HepG2 (cell line): Measurements from ENCODE around the gene KIF1C. TPM values are rescaled to one million over a fixed set of nuclear protein-coding genes. Genes with fewer than 3 reads are reported as not detected.
A peak's percentile ranks its signal among the peaks of the same experiment; 100 is the strongest.

Source experiments
- BORCS8-MEF2B ChIP-seq: sonication (generic); formaldehyde crosslinking; IDR thresholded peaks from 2 replicates; pipeline ENCODE4 v1.8.0; 2022; ENCODE audit warnings: mild to moderate bottlenecking, missing genetic modification reagents
- CHD4 ChIP-seq: fragments of 200-600 bp; sonication (generic); IDR thresholded peaks from 2 replicates; pipeline ENCODE4 v1.7.0; 2017; ENCODE audit warnings: mild to moderate bottlenecking, low read length, borderline replicate concordance
- KLF9 ChIP-seq: IDR thresholded peaks from 2 replicates; pipeline ENCODE4 v1.6.1; 2016; ENCODE audit warnings: low read depth
- NFE2L1 ChIP-seq: sonication (generic); formaldehyde crosslinking; IDR thresholded peaks from 2 replicates; pipeline ENCODE4 v1.4.0; 2020; ENCODE audit warnings: missing genetic modification reagents, mild to moderate bottlenecking, borderline replicate concordance
- RORA ChIP-seq: sonication (generic); formaldehyde crosslinking; IDR thresholded peaks from 2 replicates; pipeline ENCODE4 v1.5.0; 2020; ENCODE audit warnings: mild to moderate bottlenecking, missing genetic modification reagents, moderate library complexity
- SALL2 ChIP-seq: sonication (generic); formaldehyde crosslinking; IDR thresholded peaks from 2 replicates; pipeline ENCODE4 v1.8.1; 2023; ENCODE audit warnings: mild to moderate bottlenecking, missing genetic modification reagents, inconsistent platforms
- SP2 ChIP-seq: sonication (generic); formaldehyde crosslinking; IDR thresholded peaks from 2 replicates; pipeline ENCODE4 v1.5.1; 2020; ENCODE audit warnings: mild to moderate bottlenecking, missing genetic modification reagents
- TCF12 ChIP-seq, 2 experiments: fragments of 450-650 bp in 1 of 2; sonication (generic) in 1 of 2; formaldehyde crosslinking in 1 of 2; IDR thresholded peaks; 2 replicates each; pipeline versions ENCODE4 v1.6.1 to v1.8.0; 2017 to 2022; ENCODE audit warnings: antibody characterized with exemption in 1 of 2, mild to moderate bottlenecking in 1 of 2, missing genetic modification reagents in 1 of 2, moderate library complexity in 1 of 2
- XBP1 ChIP-seq: sonication (generic); formaldehyde crosslinking; IDR thresholded peaks from 2 replicates; pipeline ENCODE4 v1.5.0; 2020; ENCODE audit warnings: missing genetic modification reagents
- ZBTB8A ChIP-seq: sonication (generic); formaldehyde crosslinking; IDR thresholded peaks from 2 replicates; pipeline ENCODE4 v1.4.0; 2020; ENCODE audit warnings: mild to moderate bottlenecking, low read depth, missing genetic modification reagents, borderline replicate concordance
- ZNF432 ChIP-seq: sonication (generic); formaldehyde crosslinking; IDR thresholded peaks from 2 replicates; pipeline ENCODE4 v1.5.0; 2020; ENCODE audit warnings: missing genetic modification reagents, mild to moderate bottlenecking, borderline replicate concordance
- ZNF629 ChIP-seq: sonication (generic); formaldehyde crosslinking; conservative IDR thresholded peaks from 2 replicates; pipeline ENCODE4 v1.5.0; 2020; ENCODE audit warnings: missing genetic modification reagents
- ZNF703 ChIP-seq: sonication (generic); formaldehyde crosslinking; IDR thresholded peaks from 2 replicates; pipeline ENCODE4 v1.5.1; 2020; ENCODE audit warnings: missing genetic modification reagents, mild to moderate bottlenecking, moderate library complexity, borderline replicate concordance
- ZNF747 ChIP-seq: sonication (generic); formaldehyde crosslinking; IDR thresholded peaks from 2 replicates; pipeline ENCODE4 v1.8.1; 2023; ENCODE audit warnings: missing genetic modification reagents, mild to moderate bottlenecking, borderline replicate concordance
- polyA plus RNA-seq, 8 experiments: library from polyadenylated mRNA; depleted of rRNA in 3 of 8; stranded (reverse) in 7 of 8; unstranded in 1 of 8; fragments of >200 nt; fragmentation: Illumina TruSeq in 4 of 8; extraction: Trizol in 4 of 8; gene quantifications; 2 replicates each; pipeline versions ENCODE4 v1.2.1 to v1.2.3, GENCODE V29; 2011 to 2016; ENCODE audit warnings: low read depth in 4 of 8, missing spikeins in 1 of 8, mixed read lengths in 1 of 8; ENCODE audit not compliant: insufficient read depth in 1 of 8
- total RNA-seq, 5 experiments: library from RNA; depleted of rRNA; stranded (reverse); fragments of >200 nt; fragmentation: Illumina TruSeq; extraction: Trizol; gene quantifications; 2 replicates each; pipeline ENCODE4 v1.2.3, GENCODE V29; 2016; ENCODE audit warnings: low read depth in 1 of 5
- TF ChIP-seq, protein P1 (sequence below): sonication (generic); formaldehyde crosslinking; IDR thresholded peaks from 2 replicates; pipeline ENCODE4 v1.4.0; 2020; ENCODE audit warnings: missing genetic modification reagents
- TF ChIP-seq, protein P2 (sequence below): sonication (generic); formaldehyde crosslinking; IDR thresholded peaks from 2 replicates; pipeline ENCODE4 v1.4.0; 2020; ENCODE audit warnings: missing genetic modification reagents
- TF ChIP-seq, protein P3 (sequence below): sonication (generic); formaldehyde crosslinking; IDR thresholded peaks from 2 replicates; pipeline ENCODE4 v1.4.0; 2020; ENCODE audit warnings: mild to moderate bottlenecking, missing genetic modification reagents
- TF ChIP-seq, protein P4 (sequence below): sonication (generic); formaldehyde crosslinking; IDR thresholded peaks from 2 replicates; pipeline ENCODE4 v1.4.0; 2020; ENCODE audit warnings: low read depth, mild to moderate bottlenecking, missing genetic modification reagents
- TF ChIP-seq, protein P5 (sequence below): IDR thresholded peaks from 2 replicates; pipeline ENCODE4 v1.6.1; 2016; ENCODE audit warnings: mild to moderate bottlenecking, missing biosample characterization, missing genetic modification reagents

The KIF1C gene
- total and polyA plus RNA-seq, 2 of the 13 experiments (the other 11 are each of a cell fraction or from before 2014, with no cell fraction given) = 70.0 to 104 TPM

DNA sequence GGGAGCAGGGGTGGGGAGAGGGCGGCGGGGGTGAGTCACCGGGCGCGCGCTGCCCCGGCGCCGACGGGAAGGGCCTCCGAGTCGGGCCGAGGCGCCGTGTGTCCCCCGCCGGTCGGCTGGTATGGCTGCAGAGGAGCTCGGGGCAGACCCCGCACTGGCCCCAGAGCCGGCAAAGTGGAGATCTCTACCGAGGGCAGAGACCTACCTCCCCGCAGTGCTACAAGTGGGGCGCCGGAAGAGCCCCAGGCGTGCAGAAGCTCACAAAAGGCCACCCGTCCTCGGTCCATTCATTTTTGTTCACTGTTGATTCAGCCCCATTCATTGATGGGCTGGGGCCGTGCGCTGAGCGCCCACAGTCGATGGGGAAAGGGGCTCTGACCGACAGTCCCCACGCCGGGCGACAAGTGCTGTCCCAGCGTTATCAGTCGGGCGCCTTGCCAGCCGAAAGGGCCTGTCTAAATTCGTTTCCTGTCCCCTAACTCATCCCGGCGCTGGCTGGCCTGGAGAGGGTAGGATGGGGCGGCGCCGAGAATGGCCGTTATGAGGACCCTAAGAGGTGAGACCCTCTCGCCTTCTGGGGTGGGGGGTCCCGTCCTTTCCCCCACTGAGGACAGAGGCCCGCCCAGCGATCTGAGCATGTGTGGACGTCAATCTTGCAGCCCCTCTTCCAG is 47.5 kb upstream of the KIF1C start (continued):
- TF ChIP-seq, protein P1, sequence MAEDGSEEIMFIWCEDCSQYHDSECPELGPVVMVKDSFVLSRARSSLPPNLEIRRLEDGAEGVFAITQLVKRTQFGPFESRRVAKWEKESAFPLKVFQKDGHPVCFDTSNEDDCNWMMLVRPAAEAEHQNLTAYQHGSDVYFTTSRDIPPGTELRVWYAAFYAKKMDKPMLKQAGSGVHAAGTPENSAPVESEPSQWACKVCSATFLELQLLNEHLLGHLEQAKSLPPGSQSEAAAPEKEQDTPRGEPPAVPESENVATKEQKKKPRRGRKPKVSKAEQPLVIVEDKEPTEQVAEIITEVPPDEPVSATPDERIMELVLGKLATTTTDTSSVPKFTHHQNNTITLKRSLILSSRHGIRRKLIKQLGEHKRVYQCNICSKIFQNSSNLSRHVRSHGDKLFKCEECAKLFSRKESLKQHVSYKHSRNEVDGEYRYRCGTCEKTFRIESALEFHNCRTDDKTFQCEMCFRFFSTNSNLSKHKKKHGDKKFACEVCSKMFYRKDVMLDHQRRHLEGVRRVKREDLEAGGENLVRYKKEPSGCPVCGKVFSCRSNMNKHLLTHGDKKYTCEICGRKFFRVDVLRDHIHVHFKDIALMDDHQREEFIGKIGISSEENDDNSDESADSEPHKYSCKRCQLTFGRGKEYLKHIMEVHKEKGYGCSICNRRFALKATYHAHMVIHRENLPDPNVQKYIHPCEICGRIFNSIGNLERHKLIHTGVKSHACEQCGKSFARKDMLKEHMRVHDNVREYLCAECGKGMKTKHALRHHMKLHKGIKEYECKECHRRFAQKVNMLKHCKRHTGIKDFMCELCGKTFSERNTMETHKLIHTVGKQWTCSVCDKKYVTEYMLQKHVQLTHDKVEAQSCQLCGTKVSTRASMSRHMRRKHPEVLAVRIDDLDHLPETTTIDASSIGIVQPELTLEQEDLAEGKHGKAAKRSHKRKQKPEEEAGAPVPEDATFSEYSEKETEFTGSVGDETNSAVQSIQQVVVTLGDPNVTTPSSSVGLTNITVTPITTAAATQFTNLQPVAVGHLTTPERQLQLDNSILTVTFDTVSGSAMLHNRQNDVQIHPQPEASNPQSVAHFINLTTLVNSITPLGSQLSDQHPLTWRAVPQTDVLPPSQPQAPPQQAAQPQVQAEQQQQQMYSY (CRISPR knock-in tag) = no peak; the same call in 1 of the 2 replicates
- TF ChIP-seq XBP1 (CRISPR knock-in tag) (no peak), ZNF703 (CRISPR knock-in tag) (no peak; the same call in 1 of the 2 replicates), BORCS8-MEF2B (CRISPR knock-in tag) (no peak), ZNF747 (CRISPR knock-in tag) (peak; percentile 7; the same call in 1 of the 2 replicates), KLF9 (CRISPR knock-in tag) (no peak), SP2 (CRISPR knock-in tag) (no peak), RORA (CRISPR knock-in tag) (no peak), SALL2 (CRISPR knock-in tag) (no peak; the same call in 1 of the 2 replicates), CHD4 (no peak), ZBTB8A (CRISPR knock-in tag) (no peak), ZNF432 (CRISPR knock-in tag) (no peak), ZNF629 (CRISPR knock-in tag) (no peak), NFE2L1 (no peak), TCF12 (IDR thresholded peaks at IDR 0.05) (no peak), TCF12 (CRISPR knock-in tag; IDR thresholded peaks at IDR 0.05) (0 out of 2 replicates have a peak, but pooled peaks have one; percentile 48)
- TF ChIP-seq, protein P2, sequence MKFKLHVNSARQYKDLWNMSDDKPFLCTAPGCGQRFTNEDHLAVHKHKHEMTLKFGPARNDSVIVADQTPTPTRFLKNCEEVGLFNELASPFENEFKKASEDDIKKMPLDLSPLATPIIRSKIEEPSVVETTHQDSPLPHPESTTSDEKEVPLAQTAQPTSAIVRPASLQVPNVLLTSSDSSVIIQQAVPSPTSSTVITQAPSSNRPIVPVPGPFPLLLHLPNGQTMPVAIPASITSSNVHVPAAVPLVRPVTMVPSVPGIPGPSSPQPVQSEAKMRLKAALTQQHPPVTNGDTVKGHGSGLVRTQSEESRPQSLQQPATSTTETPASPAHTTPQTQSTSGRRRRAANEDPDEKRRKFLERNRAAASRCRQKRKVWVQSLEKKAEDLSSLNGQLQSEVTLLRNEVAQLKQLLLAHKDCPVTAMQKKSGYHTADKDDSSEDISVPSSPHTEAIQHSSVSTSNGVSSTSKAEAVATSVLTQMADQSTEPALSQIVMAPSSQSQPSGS (CRISPR knock-in tag) = no peak
- TF ChIP-seq, protein P3, sequence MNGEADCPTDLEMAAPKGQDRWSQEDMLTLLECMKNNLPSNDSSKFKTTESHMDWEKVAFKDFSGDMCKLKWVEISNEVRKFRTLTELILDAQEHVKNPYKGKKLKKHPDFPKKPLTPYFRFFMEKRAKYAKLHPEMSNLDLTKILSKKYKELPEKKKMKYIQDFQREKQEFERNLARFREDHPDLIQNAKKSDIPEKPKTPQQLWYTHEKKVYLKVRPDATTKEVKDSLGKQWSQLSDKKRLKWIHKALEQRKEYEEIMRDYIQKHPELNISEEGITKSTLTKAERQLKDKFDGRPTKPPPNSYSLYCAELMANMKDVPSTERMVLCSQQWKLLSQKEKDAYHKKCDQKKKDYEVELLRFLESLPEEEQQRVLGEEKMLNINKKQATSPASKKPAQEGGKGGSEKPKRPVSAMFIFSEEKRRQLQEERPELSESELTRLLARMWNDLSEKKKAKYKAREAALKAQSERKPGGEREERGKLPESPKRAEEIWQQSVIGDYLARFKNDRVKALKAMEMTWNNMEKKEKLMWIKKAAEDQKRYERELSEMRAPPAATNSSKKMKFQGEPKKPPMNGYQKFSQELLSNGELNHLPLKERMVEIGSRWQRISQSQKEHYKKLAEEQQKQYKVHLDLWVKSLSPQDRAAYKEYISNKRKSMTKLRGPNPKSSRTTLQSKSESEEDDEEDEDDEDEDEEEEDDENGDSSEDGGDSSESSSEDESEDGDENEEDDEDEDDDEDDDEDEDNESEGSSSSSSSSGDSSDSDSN = peak; percentile 70
- TF ChIP-seq, protein P4, sequence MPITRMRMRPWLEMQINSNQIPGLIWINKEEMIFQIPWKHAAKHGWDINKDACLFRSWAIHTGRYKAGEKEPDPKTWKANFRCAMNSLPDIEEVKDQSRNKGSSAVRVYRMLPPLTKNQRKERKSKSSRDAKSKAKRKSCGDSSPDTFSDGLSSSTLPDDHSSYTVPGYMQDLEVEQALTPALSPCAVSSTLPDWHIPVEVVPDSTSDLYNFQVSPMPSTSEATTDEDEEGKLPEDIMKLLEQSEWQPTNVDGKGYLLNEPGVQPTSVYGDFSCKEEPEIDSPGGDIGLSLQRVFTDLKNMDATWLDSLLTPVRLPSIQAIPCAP (CRISPR knock-in tag) = 0 out of 2 replicates have a peak, but pooled peaks have one; percentile 22
- TF ChIP-seq, protein P5, sequence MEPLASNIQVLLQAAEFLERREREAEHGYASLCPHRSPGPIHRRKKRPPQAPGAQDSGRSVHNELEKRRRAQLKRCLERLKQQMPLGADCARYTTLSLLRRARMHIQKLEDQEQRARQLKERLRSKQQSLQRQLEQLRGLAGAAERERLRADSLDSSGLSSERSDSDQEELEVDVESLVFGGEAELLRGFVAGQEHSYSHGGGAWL (CRISPR knock-in tag) = no peak
